Measurements from ENCODE around the gene PRPF31.

DNA sequence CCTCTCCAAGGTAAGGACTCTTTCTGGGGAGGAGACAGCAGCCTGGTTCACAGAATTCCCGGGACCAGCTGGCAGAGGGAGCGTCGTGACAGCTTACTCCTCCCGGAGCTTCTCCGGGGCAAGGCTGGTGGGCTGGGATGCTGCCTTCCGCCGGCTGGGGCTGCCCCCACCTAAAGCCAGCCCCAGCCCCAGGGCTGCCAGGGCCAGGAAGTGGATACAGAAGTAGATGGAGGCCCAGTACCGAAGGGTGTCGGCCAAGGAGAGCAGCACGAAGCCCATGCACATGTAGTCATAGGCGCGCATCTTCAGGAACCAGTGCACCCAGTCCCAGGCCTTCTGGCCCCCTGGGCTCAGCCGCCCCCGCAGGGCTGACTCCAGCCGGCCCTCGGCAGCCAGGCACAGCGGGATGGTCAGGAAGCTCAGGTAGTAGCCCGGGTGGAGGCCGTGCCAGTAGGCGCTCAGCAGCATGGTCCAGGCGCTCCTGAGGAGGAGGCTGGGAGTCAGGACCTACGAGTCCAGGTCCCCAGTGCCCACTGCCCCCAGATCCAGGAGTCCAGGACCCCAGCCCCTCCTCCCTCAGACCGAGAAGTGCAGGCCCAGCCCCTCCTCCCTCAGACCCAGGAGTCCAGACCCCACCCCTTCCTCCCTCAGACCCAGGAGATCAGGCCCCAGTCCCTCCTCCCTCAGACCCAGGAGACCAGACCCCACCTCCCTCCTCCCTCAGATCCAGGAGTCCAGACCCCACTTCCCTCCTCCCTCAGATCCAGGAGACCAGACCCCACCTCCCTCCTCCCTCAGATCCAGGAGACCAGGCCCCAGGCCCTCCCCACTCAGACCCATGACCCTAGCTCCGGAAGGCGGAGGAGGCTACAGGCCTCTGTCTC is 58.6 kb downstream of the PRPF31 start:
- TF ChIP-seq, protein P1, sequence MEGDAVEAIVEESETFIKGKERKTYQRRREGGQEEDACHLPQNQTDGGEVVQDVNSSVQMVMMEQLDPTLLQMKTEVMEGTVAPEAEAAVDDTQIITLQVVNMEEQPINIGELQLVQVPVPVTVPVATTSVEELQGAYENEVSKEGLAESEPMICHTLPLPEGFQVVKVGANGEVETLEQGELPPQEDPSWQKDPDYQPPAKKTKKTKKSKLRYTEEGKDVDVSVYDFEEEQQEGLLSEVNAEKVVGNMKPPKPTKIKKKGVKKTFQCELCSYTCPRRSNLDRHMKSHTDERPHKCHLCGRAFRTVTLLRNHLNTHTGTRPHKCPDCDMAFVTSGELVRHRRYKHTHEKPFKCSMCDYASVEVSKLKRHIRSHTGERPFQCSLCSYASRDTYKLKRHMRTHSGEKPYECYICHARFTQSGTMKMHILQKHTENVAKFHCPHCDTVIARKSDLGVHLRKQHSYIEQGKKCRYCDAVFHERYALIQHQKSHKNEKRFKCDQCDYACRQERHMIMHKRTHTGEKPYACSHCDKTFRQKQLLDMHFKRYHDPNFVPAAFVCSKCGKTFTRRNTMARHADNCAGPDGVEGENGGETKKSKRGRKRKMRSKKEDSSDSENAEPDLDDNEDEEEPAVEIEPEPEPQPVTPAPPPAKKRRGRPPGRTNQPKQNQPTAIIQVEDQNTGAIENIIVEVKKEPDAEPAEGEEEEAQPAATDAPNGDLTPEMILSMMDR (IDR thresholded peaks at IDR 0.05; ENCODE audit: borderline replicate concordance, extremely low read depth, low read length, poor library complexity, severe bottlenecking) = no peak
- no peak for TF ChIP-seq EZH2 (IDR thresholded peaks at IDR 0.05; ENCODE audit: borderline replicate concordance, low read depth, low read length, severe bottlenecking)
